GM12878 (cell line): Measurements from ENCODE around the gene SORL1.

Source experiments
- GABPA ChIP-seq: IDR thresholded peaks from 2 replicates; pipeline ENCODE4 v1.6.1; 2014; ENCODE audit warnings: antibody characterized with exemption, low read depth, mild to moderate bottlenecking, inconsistent platforms
- IRF4 ChIP-seq: IDR thresholded peaks from 2 replicates; pipeline ENCODE4 v1.6.1; 2011; ENCODE audit warnings: low read depth, low read length
- MYC ChIP-seq: IDR thresholded peaks from 2 replicates; pipeline ENCODE4 v1.6.1; 2011; ENCODE audit warnings: mild to moderate bottlenecking, low read length, moderate library complexity, inconsistent platforms; ENCODE audit not compliant: insufficient read depth, insufficient replicate concordance, insufficient read length, severe bottlenecking
- NR2C2 ChIP-seq: IDR thresholded peaks from 2 replicates; pipeline ENCODE4 v1.6.1; 2011; ENCODE audit warnings: borderline replicate concordance, low read depth; ENCODE audit not compliant: control insufficient read depth, insufficient read length
- SMC3 ChIP-seq: IDR thresholded peaks from 2 replicates; pipeline ENCODE4 v1.6.1; 2011; ENCODE audit warnings: low read length, improper control_type of control experiment, borderline replicate concordance
- SP1 ChIP-seq: IDR thresholded peaks from one replicate; pipeline ENCODE4 v1.6.1; 2011; ENCODE audit warnings: low read depth, low read length
- SUZ12 ChIP-seq: fragments of 200-600 bp; sonication (generic); IDR thresholded peaks from one replicate; pipeline ENCODE4 v1.6.1; 2018; ENCODE audit warnings: antibody characterized with exemption, mild to moderate bottlenecking; ENCODE audit not compliant: unreplicated experiment
- ZZZ3 ChIP-seq: IDR thresholded peaks from 2 replicates; pipeline ENCODE4 v1.6.1; 2011; ENCODE audit warnings: low read depth; ENCODE audit not compliant: control insufficient read depth, insufficient read length
- TF ChIP-seq, protein P1 (sequence below), 3 experiments: IDR thresholded peaks in 2 of 3; conservative IDR thresholded peaks in 1 of 3; 2 replicates each; pipeline ENCODE4 v1.5.1; 2011; ENCODE audit warnings: low read depth in 3 of 3, low read length in 3 of 3, mild to moderate bottlenecking in 3 of 3, control low read depth in 2 of 3, moderate library complexity in 2 of 3, inconsistent platforms in 1 of 3, mixed read lengths in 1 of 3; ENCODE audit not compliant: control insufficient read depth in 2 of 3, insufficient read depth in 1 of 3; ENCODE audit errors: extremely low read depth in 1 of 3

GRCh38 chr11:121659811-121660210, 207.7 kb downstream of the SORL1 start:
- no peak for TF ChIP-seq SMC3
- no peak for TF ChIP-seq ZZZ3
- TF ChIP-seq IRF4 = no peak
- TF ChIP-seq SUZ12 = no peak
- TF ChIP-seq, protein P1, sequence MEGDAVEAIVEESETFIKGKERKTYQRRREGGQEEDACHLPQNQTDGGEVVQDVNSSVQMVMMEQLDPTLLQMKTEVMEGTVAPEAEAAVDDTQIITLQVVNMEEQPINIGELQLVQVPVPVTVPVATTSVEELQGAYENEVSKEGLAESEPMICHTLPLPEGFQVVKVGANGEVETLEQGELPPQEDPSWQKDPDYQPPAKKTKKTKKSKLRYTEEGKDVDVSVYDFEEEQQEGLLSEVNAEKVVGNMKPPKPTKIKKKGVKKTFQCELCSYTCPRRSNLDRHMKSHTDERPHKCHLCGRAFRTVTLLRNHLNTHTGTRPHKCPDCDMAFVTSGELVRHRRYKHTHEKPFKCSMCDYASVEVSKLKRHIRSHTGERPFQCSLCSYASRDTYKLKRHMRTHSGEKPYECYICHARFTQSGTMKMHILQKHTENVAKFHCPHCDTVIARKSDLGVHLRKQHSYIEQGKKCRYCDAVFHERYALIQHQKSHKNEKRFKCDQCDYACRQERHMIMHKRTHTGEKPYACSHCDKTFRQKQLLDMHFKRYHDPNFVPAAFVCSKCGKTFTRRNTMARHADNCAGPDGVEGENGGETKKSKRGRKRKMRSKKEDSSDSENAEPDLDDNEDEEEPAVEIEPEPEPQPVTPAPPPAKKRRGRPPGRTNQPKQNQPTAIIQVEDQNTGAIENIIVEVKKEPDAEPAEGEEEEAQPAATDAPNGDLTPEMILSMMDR (IDR thresholded peaks at IDR 0.05 in 2 of 3, conservative IDR thresholded peaks at IDR 0.05 in 1 of 3; ENCODE audit: control insufficient read depth in 2 of 3, extremely low read depth in 1 of 3, insufficient read depth in 1 of 3, low read depth in 3 of 3, low read length in 3 of 3) = no peak
- TF ChIP-seq NR2C2 = no peak
- TF ChIP-seq SP1 = no peak
- TF ChIP-seq GABPA = no peak
- TF ChIP-seq MYC = no peak
